ENCODE results near the gene SREBF2. TPM values are rescaled to one million over a fixed set of nuclear protein-coding genes. Genes with fewer than 3 reads are reported as not detected.
"Not testable (repeated sequence)": the region's sequence is repeated elsewhere in the genome, so short reads cannot be mapped to it uniquely, and the experiment has no call there.

SREBF2 gene
- polyA plus RNA-seq, 2 of the 4 experiments (the other 2 are of a cell fraction): 19.4 to 30.8 TPM

DNA sequence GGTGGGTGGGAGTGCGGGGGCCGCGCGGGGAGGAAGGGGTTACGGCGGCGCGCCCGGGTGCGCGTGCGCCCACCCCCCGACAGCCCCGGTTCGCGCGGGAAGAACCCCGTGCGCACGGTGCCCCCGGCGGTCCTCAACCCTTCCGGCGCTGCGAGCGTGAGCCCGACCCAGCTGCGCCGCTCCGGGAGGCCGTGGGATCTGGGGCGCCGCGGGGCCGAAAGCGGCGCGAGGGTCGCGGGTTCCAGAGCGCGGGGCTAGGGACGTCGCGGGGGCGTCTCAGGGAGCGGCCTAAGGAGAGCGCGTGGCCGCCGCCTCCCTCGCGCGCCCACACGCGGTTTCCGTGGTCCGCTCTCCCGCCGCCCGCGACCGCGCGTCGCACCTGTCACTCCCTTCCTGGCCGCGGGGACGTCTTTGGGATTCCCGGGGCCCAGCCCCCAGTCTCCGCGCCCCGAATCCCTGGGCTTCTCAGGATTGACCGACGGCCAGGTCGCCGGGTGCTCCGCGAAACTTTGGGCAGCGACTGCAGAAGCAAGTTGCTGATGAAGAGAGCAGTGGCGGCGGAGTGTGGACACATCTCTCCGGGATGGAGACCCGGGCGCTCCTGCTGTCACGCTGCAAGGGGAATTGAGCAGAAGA, 582 bp downstream of the SREBF2 start (continued):
- no peak for TF ChIP-seq FOSL2 (IDR thresholded peaks at IDR 0.05)
- TF ChIP-seq FOSL2 (CRISPR knock-in tag; IDR thresholded peaks at IDR 0.05): no peak
- no peak for TF ChIP-seq RCOR1 (IDR thresholded peaks at IDR 0.05; ENCODE audit: low read depth, low read length)
- TF ChIP-seq NR3C1 (IDR thresholded peaks at IDR 0.05): no peak
- no peak for TF ChIP-seq POLR2A (IDR thresholded peaks at IDR 0.05; ENCODE audit: low read length)
- TF ChIP-seq ZC3H11A (IDR thresholded peaks at IDR 0.05): no peak
- TF ChIP-seq HOXA7 (CRISPR knock-in tag; IDR thresholded peaks at IDR 0.05): no peak
- TF ChIP-seq RARB (CRISPR knock-in tag; IDR thresholded peaks at IDR 0.05): no peak
- TF ChIP-seq, protein P1, sequence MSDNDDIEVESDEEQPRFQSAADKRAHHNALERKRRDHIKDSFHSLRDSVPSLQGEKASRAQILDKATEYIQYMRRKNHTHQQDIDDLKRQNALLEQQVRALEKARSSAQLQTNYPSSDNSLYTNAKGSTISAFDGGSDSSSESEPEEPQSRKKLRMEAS (IDR thresholded peaks at IDR 0.05): peak; percentile 67; the same call in 1 of the 2 replicates
- TF ChIP-seq FOXS1 (CRISPR knock-in tag; IDR thresholded peaks at IDR 0.05): no peak
- TF ChIP-seq CBX8 (IDR thresholded peaks at IDR 0.05): no peak
- no peak for TF ChIP-seq RAD21 (conservative IDR thresholded peaks at IDR 0.05 in 1 of 2, IDR thresholded peaks at IDR 0.05 in 1 of 2)
- TF ChIP-seq, protein P2, sequence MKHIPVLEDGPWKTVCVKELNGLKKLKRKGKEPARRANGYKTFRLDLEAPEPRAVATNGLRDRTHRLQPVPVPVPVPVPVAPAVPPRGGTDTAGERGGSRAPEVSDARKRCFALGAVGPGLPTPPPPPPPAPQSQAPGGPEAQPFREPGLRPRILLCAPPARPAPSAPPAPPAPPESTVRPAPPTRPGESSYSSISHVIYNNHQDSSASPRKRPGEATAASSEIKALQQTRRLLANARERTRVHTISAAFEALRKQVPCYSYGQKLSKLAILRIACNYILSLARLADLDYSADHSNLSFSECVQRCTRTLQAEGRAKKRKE (CRISPR knock-in tag; IDR thresholded peaks at IDR 0.05; ENCODE audit: low read depth): no peak
- no peak for TF ChIP-seq NPAS2 (CRISPR knock-in tag; IDR thresholded peaks at IDR 0.05; ENCODE audit: borderline replicate concordance)
- no peak for TF ChIP-seq HEYL (CRISPR knock-in tag; IDR thresholded peaks at IDR 0.05)
- TF ChIP-seq EP300 (IDR thresholded peaks at IDR 0.05): no peak
- no peak for TF ChIP-seq NFE2L2 (conservative IDR thresholded peaks at IDR 0.05; ENCODE audit: low read length)

DNA sequence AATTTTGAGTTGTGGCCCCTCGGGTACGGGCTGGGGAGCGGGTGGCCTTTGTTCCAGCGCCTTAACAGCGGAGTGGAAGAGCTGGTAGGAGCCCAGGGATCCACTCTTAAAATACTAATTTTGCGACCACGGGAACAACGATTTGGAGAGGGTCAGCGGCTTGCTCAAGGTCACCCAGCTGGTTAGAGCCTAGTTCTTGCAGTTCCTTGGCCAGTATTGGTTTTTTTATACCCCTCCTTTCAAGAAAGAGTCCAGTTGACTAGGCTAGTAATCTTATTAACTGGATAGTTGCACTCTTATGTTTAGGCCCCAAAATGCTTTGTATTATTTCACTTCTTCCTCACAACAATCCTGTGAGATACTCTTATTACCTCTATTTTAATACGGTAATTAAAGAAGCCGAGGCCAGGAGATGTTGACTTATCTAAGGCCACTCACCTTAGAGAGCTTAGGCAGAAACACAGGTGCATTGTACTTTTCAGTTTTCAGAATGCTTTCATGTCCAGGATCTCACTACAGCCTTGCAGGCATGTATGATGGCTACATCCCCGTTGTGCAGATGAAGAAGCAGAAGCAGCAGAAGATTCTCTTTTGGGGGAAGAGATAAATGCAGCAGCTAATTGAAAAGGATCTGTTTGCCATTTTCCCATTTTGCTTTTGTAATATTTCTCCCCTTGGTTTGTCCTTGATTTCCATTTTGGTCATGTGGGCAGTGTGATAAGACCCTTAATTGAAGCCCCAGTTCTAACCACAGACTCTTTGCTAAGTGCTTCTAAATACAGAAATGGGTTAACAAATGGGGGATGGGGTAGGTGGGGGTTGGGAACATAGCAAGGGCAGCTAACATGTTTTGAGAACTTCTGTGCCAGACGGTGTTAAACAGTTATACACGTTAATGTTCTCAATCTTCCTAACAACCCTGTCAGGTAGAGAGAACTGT, 1.4 kb downstream of the SREBF2 start:
- peaks cover 20% of the 10 kb centered on the region for H3K4me1 ChIP-seq
- no peak for FAIRE-seq
- TF ChIP-seq CBX8 (IDR thresholded peaks at IDR 0.05): no peak
- TF ChIP-seq, protein P3, sequence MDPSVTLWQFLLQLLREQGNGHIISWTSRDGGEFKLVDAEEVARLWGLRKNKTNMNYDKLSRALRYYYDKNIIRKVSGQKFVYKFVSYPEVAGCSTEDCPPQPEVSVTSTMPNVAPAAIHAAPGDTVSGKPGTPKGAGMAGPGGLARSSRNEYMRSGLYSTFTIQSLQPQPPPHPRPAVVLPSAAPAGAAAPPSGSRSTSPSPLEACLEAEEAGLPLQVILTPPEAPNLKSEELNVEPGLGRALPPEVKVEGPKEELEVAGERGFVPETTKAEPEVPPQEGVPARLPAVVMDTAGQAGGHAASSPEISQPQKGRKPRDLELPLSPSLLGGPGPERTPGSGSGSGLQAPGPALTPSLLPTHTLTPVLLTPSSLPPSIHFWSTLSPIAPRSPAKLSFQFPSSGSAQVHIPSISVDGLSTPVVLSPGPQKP (IDR thresholded peaks at IDR 0.05; ENCODE audit: low read depth, low read length): no peak
- no peak for TF ChIP-seq EHMT2 (IDR thresholded peaks at IDR 0.05; ENCODE audit: low read depth)
- TF ChIP-seq, protein P2 (CRISPR knock-in tag; IDR thresholded peaks at IDR 0.05; ENCODE audit: low read depth): no peak
- TF ChIP-seq, protein P4, sequence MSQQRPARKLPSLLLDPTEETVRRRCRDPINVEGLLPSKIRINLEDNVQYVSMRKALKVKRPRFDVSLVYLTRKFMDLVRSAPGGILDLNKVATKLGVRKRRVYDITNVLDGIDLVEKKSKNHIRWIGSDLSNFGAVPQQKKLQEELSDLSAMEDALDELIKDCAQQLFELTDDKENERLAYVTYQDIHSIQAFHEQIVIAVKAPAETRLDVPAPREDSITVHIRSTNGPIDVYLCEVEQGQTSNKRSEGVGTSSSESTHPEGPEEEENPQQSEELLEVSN (IDR thresholded peaks at IDR 0.05; ENCODE audit: borderline replicate concordance, low read depth): no peak
- TF ChIP-seq HOXB13 (CRISPR knock-in tag; IDR thresholded peaks at IDR 0.05; ENCODE audit: low read depth): no peak
- TF ChIP-seq RARB (CRISPR knock-in tag; IDR thresholded peaks at IDR 0.05): no peak
- no peak for TF ChIP-seq FOSL2 (IDR thresholded peaks at IDR 0.05)
- no peak for TF ChIP-seq FOSL2 (CRISPR knock-in tag; IDR thresholded peaks at IDR 0.05)
- TF ChIP-seq FOXS1 (CRISPR knock-in tag; IDR thresholded peaks at IDR 0.05): no peak
- TF ChIP-seq ZSCAN20 (CRISPR knock-in tag; IDR thresholded peaks at IDR 0.05): no peak
- TF ChIP-seq GATA3 (IDR thresholded peaks at IDR 0.05; ENCODE audit: borderline replicate concordance): no peak
- no peak for TF ChIP-seq HOXB5 (CRISPR knock-in tag; IDR thresholded peaks at IDR 0.05)
- TF ChIP-seq, protein P1 (IDR thresholded peaks at IDR 0.05): no peak
- no peak for TF ChIP-seq HDAC2 (IDR thresholded peaks at IDR 0.05)
- H3K27ac ChIP-seq: peak overlapping the region; percentile 97 to 99
- H3K4me3 ChIP-seq: peak overlapping the region; percentile 86
- WGBS (ENCODE audit: missing lambda C conversion rate): 19% methylated on average over 14 of the region's 14 CpGs
- CTCF ChIA-PET: interaction anchor here (1.3 to 2.1 kb wide), 4 partner anchors 8 to 107 kb away, joined by 3 to 9 read pairs (median 6); no protein-coding TSS in a partner anchor
- peak overlapping the region; percentile 97 for H3K4me2 ChIP-seq
- POLR2A ChIA-PET: no interaction called here
- ATAC-seq: no peak
- DNase-seq (ENCODE audit: low read depth in 1 of 2, low spot score in 1 of 2): no peak
- H3K9me3 ChIP-seq: no peaks in the 10 kb centered on the region

DNA sequence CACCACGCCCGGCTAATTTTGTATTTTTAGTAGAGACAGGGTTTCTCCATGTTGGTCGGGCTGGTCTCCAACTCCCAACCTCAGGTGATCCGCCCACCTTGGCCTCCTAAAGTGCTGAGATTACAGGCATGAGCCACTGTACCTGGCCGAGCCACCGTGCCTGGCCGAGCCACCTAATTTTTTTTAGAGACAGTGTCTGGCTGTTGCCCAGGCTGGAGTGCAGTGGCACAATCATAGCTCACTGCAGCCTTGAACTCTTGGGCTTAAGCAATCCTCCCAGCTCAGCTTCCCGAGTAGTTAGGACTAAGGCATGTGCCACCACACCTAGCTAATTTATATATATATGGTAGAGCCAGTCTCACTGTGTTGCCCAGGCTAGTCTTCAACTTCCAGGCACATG, 2.6 kb downstream of the SREBF2 start:
- H3K4me1 ChIP-seq: peaks cover 25% of the 10 kb centered on the region
- H3K9me3 ChIP-seq; DNase-seq (ENCODE audit: low read depth in 1 of 2, low spot score in 1 of 2); H3K4me2 ChIP-seq; ATAC-seq; POLR2A ChIA-PET; H3K4me3 ChIP-seq; H3K27ac ChIP-seq; FAIRE-seq: not testable (repeated sequence)
- WGBS (ENCODE audit: missing lambda C conversion rate): 100% methylated on average over 5 of the region's 8 CpGs
- CTCF ChIA-PET: interaction anchor here (2.1 kb wide), 1 partner anchor 106 kb away, joined by 8 read pairs; no protein-coding TSS in a partner anchor
